ENCODE measurements around the gene RAB3A. TPM values are rescaled to one million over a fixed set of nuclear protein-coding genes. Genes with fewer than 3 reads are reported as not detected.
A peak's percentile ranks its signal among the peaks of the same experiment; 100 is the strongest.

The RAB3A gene
- total and polyA plus RNA-seq, 9 of the 15 experiments (the other 6 are each of a cell fraction or from before 2014, with no cell fraction given), result 0.17 to 5.1 (median 0.90) TPM; not detected in 1

DNA sequence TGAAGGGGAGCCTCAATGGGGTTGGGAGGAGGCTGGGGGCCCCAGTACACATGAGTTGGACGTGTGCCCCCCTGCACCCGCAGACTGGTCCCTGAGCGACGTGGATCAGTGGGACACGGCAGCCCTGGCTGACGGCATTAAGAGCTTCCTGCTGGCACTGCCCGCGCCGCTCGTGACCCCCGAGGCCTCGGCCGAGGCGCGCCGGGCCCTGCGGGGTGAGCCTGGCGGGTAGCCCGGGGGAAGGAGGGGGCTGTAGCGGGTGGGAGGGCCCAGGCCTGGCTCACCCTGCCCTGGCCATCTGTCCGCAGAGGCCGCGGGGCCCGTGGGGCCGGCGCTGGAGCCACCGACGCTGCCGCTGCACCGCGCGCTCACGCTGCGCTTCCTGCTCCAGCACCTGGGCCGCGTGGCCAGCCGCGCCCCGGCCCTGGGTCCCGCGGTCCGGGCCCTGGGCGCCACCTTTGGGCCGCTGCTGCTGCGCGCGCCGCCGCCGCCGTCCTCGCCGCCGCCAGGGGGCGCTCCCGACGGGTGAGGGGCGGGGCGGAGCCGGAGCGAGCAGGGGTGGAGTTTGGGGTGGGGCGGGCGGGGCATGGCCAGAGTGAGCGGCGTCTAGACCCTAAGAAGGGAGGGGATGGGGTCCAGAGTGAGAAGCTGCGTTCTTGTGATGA, 42.7 kb downstream of the RAB3A start (continued):
- TF ChIP-seq, protein P1, sequence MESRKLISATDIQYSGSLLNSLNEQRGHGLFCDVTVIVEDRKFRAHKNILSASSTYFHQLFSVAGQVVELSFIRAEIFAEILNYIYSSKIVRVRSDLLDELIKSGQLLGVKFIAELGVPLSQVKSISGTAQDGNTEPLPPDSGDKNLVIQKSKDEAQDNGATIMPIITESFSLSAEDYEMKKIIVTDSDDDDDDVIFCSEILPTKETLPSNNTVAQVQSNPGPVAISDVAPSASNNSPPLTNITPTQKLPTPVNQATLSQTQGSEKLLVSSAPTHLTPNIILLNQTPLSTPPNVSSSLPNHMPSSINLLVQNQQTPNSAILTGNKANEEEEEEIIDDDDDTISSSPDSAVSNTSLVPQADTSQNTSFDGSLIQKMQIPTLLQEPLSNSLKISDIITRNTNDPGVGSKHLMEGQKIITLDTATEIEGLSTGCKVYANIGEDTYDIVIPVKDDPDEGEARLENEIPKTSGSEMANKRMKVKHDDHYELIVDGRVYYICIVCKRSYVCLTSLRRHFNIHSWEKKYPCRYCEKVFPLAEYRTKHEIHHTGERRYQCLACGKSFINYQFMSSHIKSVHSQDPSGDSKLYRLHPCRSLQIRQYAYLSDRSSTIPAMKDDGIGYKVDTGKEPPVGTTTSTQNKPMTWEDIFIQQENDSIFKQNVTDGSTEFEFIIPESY (CRISPR knock-in tag; IDR thresholded peaks at IDR 0.05), result 0 out of 2 replicates have a peak, but pooled peaks have one; percentile 16
- TF ChIP-seq TFAM (CRISPR knock-in tag; conservative IDR thresholded peaks at IDR 0.05) (no peak), POLR2G (IDR thresholded peaks at IDR 0.05; ENCODE audit: low read depth, low read length) (peak; percentile 70), GATAD2B (IDR thresholded peaks at IDR 0.05; ENCODE audit: borderline replicate concordance) (peak; percentile 93), ZNF507 (tag; conservative IDR thresholded peaks at IDR 0.05) (no peak), ZBTB17 (CRISPR knock-in tag; IDR thresholded peaks at IDR 0.05) (0 out of 2 replicates have a peak, but pooled peaks have one; percentile 48), L3MBTL2 (IDR thresholded peaks at IDR 0.05) (peak; percentile 56; the same call in 1 of the 2 replicates), SMARCA4 (IDR thresholded peaks at IDR 0.05) (no peak), RHOXF2B (CRISPR knock-in tag; conservative IDR thresholded peaks at IDR 0.05) (no peak), GTF2F1 (IDR thresholded peaks at IDR 0.05; ENCODE audit: low read depth, low read length) (no peak), KLF10 (CRISPR knock-in tag; IDR thresholded peaks at IDR 0.05) (no peak), BACH1 (tag; IDR thresholded peaks at IDR 0.05) (no peak), FOSL1 (tag; conservative IDR thresholded peaks at IDR 0.05) (no peak)
- TF ChIP-seq, protein P2, sequence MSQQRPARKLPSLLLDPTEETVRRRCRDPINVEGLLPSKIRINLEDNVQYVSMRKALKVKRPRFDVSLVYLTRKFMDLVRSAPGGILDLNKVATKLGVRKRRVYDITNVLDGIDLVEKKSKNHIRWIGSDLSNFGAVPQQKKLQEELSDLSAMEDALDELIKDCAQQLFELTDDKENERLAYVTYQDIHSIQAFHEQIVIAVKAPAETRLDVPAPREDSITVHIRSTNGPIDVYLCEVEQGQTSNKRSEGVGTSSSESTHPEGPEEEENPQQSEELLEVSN (IDR thresholded peaks at IDR 0.05; ENCODE audit: borderline replicate concordance in 1 of 2, extremely low read depth in 1 of 2, insufficient read depth in 1 of 2, insufficient read length in 1 of 2, low read depth in 1 of 2, low read length in 1 of 2, poor library complexity in 1 of 2, severe bottlenecking in 1 of 2), result peak; percentile 88 to 97
- TF ChIP-seq, protein P3, sequence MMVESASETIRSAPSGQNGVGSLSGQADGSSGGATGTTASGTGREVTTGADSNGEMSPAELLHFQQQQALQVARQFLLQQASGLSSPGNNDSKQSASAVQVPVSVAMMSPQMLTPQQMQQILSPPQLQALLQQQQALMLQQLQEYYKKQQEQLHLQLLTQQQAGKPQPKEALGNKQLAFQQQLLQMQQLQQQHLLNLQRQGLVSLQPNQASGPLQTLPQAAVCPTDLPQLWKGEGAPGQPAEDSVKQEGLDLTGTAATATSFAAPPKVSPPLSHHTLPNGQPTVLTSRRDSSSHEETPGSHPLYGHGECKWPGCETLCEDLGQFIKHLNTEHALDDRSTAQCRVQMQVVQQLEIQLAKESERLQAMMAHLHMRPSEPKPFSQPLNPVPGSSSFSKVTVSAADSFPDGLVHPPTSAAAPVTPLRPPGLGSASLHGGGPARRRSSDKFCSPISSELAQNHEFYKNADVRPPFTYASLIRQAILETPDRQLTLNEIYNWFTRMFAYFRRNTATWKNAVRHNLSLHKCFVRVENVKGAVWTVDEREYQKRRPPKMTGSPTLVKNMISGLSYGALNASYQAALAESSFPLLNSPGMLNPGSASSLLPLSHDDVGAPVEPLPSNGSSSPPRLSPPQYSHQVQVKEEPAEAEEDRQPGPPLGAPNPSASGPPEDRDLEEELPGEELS (CRISPR knock-in tag; IDR thresholded peaks at IDR 0.05; ENCODE audit: borderline replicate concordance), result no peak
- TF ChIP-seq, protein P4, sequence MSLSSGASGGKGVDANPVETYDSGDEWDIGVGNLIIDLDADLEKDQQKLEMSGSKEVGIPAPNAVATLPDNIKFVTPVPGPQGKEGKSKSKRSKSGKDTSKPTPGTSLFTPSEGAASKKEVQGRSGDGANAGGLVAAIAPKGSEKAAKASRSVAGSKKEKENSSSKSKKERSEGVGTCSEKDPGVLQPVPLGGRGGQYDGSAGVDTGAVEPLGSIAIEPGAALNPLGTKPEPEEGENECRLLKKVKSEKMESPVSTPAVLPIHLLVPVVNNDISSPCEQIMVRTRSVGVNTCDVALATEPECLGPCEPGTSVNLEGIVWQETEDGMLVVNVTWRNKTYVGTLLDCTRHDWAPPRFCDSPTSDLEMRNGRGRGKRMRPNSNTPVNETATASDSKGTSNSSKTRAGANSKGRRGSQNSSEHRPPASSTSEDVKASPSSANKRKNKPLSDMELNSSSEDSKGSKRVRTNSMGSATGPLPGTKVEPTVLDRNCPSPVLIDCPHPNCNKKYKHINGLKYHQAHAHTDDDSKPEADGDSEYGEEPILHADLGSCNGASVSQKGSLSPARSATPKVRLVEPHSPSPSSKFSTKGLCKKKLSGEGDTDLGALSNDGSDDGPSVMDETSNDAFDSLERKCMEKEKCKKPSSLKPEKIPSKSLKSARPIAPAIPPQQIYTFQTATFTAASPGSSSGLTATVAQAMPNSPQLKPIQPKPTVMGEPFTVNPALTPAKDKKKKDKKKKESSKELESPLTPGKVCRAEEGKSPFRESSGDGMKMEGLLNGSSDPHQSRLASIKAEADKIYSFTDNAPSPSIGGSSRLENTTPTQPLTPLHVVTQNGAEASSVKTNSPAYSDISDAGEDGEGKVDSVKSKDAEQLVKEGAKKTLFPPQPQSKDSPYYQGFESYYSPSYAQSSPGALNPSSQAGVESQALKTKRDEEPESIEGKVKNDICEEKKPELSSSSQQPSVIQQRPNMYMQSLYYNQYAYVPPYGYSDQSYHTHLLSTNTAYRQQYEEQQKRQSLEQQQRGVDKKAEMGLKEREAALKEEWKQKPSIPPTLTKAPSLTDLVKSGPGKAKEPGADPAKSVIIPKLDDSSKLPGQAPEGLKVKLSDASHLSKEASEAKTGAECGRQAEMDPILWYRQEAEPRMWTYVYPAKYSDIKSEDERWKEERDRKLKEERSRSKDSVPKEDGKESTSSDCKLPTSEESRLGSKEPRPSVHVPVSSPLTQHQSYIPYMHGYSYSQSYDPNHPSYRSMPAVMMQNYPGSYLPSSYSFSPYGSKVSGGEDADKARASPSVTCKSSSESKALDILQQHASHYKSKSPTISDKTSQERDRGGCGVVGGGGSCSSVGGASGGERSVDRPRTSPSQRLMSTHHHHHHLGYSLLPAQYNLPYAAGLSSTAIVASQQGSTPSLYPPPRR (CRISPR knock-in tag; IDR thresholded peaks at IDR 0.05; ENCODE audit: borderline replicate concordance), result no peak
